Neuronal stem cell (in vitro differentiated cells): ENCODE results near the gene ADAMTS17.
A peak's percentile ranks its signal among the peaks of the same experiment; 100 is the strongest.

Experiments
- DNase-seq: peaks from one replicate; pipeline ENCODE4 v3.0.0-alpha.2; 2013; ENCODE audit warnings: low spot score
- H2AFZ ChIP-seq: one replicate; pipeline ENCODE4 v1.6.1; 2013; ENCODE audit warnings: mild to moderate bottlenecking, low read length, inconsistent platforms
- H2AK5ac ChIP-seq: 2 replicates; pipeline ENCODE4 v1.6.1; 2013; ENCODE audit warnings: low read depth, mild to moderate bottlenecking, inconsistent platforms, low read length, moderate library complexity, mixed read lengths
- H2BK120ac ChIP-seq: 2 replicates; pipeline ENCODE4 v1.6.1; 2013; ENCODE audit warnings: low read depth, mild to moderate bottlenecking, inconsistent platforms, low read length, moderate library complexity, mixed read lengths
- H2BK12ac ChIP-seq: one replicate; pipeline ENCODE4 v1.6.1; 2013; ENCODE audit warnings: low read length, inconsistent platforms
- H2BK15ac ChIP-seq: 2 replicates; pipeline ENCODE4 v1.6.1; 2013; ENCODE audit warnings: mild to moderate bottlenecking, low read length, inconsistent platforms, mixed read lengths
- H2BK5ac ChIP-seq: one replicate; pipeline ENCODE4 v1.6.1; 2013; ENCODE audit warnings: inconsistent platforms, mild to moderate bottlenecking, low read length, moderate library complexity
- H3K14ac ChIP-seq: one replicate; pipeline ENCODE4 v1.6.1; 2013; ENCODE audit warnings: low read length, inconsistent platforms
- H3K18ac ChIP-seq: 2 replicates; pipeline ENCODE4 v1.6.1; 2013; ENCODE audit warnings: low read length, inconsistent platforms
- H3K23ac ChIP-seq: 2 replicates; pipeline ENCODE4 v1.6.1; 2013; ENCODE audit warnings: low read depth, mild to moderate bottlenecking, mixed read lengths, low read length, inconsistent platforms; ENCODE audit not compliant: poor library complexity
- H3K27ac ChIP-seq: replicated peaks from 3 replicates; pipeline ENCODE4 v1.5.1; 2013; ENCODE audit warnings: low read length, inconsistent platforms
- H3K27me3 ChIP-seq, 3 experiments: 2 replicates each; pipeline ENCODE4 v1.6.1; 2013; ENCODE audit warnings: low read length in 3 of 3, mild to moderate bottlenecking in 2 of 3, inconsistent platforms in 1 of 3, low read depth in 1 of 3, mixed read lengths in 1 of 3, moderate library complexity in 1 of 3; ENCODE audit not compliant: control insufficient read depth in 3 of 3, insufficient read depth in 3 of 3
- H3K36me3 ChIP-seq, 2 donors: replicated peaks in 1 of 2; 2 replicates each; pipeline ENCODE4 v1.6.1; 2013; ENCODE audit warnings: low read length in 2 of 2; ENCODE audit not compliant: control insufficient read depth in 2 of 2, insufficient read depth in 2 of 2
- H3K4ac ChIP-seq: 2 replicates; pipeline ENCODE4 v1.6.1; 2013; ENCODE audit warnings: inconsistent platforms, mild to moderate bottlenecking, low read length, moderate library complexity
- H3K4me1 ChIP-seq, 2 donors: 1 replicate in 1 of 2; 2 replicates in 1 of 2; pipeline ENCODE4 v1.6.1; 2013; ENCODE audit warnings: low read length in 2 of 2, low read depth in 1 of 2; ENCODE audit not compliant: control insufficient read depth in 2 of 2, insufficient read depth in 1 of 2
- H3K4me2 ChIP-seq: one replicate; pipeline ENCODE4 v1.6.1; 2013; ENCODE audit warnings: mild to moderate bottlenecking, low read length, inconsistent platforms; ENCODE audit not compliant: insufficient read depth, poor library complexity, severe bottlenecking
- H3K4me3 ChIP-seq, 2 donors: 2 replicates each; pipeline ENCODE4 v1.5.1; 2013; ENCODE audit warnings: low read length in 2 of 2, mild to moderate bottlenecking in 2 of 2, inconsistent platforms in 1 of 2, moderate library complexity in 1 of 2
- H3K79me1 ChIP-seq: one replicate; pipeline ENCODE4 v1.6.1; 2013; ENCODE audit warnings: low read depth, mild to moderate bottlenecking, inconsistent platforms, low read length, moderate library complexity
- H3K9ac ChIP-seq: one replicate; pipeline ENCODE4 v1.6.1; 2013; ENCODE audit warnings: mild to moderate bottlenecking, low read depth, low read length, inconsistent platforms; ENCODE audit not compliant: poor library complexity
- H3K9me3 ChIP-seq, 2 donors: replicated peaks in 1 of 2; 2 replicates each; pipeline versions ENCODE3 to v1.6.1; 2013; ENCODE audit warnings: low read length in 2 of 2, mild to moderate bottlenecking in 2 of 2, inconsistent platforms in 1 of 2, low read depth in 1 of 2, mixed read lengths in 1 of 2, moderate library complexity in 1 of 2; ENCODE audit not compliant: control insufficient read depth in 2 of 2, insufficient read depth in 1 of 2
- H4K8ac ChIP-seq: one replicate; pipeline ENCODE4 v1.6.1; 2013; ENCODE audit warnings: low read depth, mild to moderate bottlenecking, inconsistent platforms, low read length, moderate library complexity
- H4K91ac ChIP-seq: one replicate; pipeline ENCODE4 v1.6.1; 2013; ENCODE audit warnings: low read length, low read depth, mild to moderate bottlenecking, inconsistent platforms; ENCODE audit not compliant: poor library complexity
- WGBS, 2 donors: extraction: QIAGEN DNeasy Blood & Tissue Kit; methylation state at CpG; one replicate each; pipeline ENCODE4 v1.1.7; 2013; ENCODE audit warnings: missing lambda C conversion rate in 2 of 2, mixed read lengths in 1 of 2; ENCODE audit not compliant: insufficient read length in 2 of 2, insufficient replicate concordance in 1 of 2; ENCODE audit errors: extremely low coverage in 2 of 2; 5-methylcytosine and 5-hydroxymethylcytosine counted together

Gene ADAMTS17

DNA sequence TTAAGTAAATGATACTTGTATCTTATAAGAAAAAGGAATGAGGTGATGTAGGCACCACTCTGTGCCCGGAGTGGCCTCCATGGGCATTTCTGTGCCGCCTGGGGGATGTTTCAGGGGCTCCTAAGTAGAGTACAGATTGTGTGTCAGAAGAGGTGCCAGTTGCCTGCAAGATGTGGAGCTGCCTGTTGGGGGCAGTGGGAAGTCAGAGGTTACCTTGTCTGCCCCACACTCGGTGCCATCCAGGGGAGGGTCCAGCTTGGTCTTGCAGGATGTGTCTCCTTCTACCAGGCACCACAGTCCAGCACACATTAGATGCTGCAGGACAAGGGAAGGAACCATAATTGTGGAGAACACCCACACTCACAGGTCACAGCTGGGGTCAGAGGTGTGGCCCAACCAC, 208.8 kb downstream of the ADAMTS17 start:
- H3K27ac ChIP-seq = no peak overlapping the region
- no peak overlapping the region for H3K4me2 ChIP-seq
- no peaks in the 10 kb centered on the region for H3K27me3 ChIP-seq
- H3K36me3 ChIP-seq = no peaks in the 10 kb centered on the region
- no peak overlapping the region for H2AFZ ChIP-seq
- H4K91ac ChIP-seq = no peak overlapping the region
- H3K4me1 ChIP-seq = no peaks in the 10 kb centered on the region
- no peak overlapping the region for H3K4me3 ChIP-seq
- H3K79me1 ChIP-seq = no peaks in the 10 kb centered on the region
- no peaks in the 10 kb centered on the region for H3K9me3 ChIP-seq
- H2BK5ac ChIP-seq = no peak overlapping the region
- no peak overlapping the region for H2BK12ac ChIP-seq
- no peak overlapping the region for H3K4ac ChIP-seq
- H4K8ac ChIP-seq = no peak overlapping the region
- H2BK15ac ChIP-seq = no peak overlapping the region
- H3K14ac ChIP-seq = no peak overlapping the region
- no CpG with 5 or more reads among the region's 3 CpGs for WGBS, 2 donors
- H3K18ac ChIP-seq = no peak overlapping the region
- DNase-seq = no peak
- H2AK5ac ChIP-seq = no peak overlapping the region
- no peak overlapping the region for H3K23ac ChIP-seq
- H3K9ac ChIP-seq = no peak overlapping the region
- H2BK120ac ChIP-seq = no peak overlapping the region

DNA sequence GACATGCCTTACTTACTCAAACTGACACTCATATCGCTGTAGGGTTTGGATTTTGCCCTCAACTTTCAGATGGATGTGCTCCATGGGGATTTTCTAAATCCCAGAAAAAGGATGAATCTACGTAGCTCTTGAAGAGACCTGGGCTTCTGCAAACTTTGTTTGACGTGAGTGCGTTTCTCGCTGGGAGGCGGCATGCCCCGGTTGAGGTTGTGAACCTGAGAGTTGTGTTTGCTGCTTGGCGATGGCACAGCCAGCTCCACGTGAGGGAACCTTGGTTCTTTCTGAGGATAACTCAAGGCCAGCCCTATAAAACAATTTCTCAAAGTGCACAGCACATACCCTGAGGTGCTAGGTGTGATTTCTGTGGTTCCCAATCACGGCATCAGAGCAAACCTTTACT, 209.5 kb downstream of the ADAMTS17 start:
- H3K4me1 ChIP-seq = no peaks in the 10 kb centered on the region

GRCh38 chr15:100131321-100132224, 210.2 kb downstream of the ADAMTS17 start:
- Histone ChIP-seq H3K27me3 (no peaks in the 10 kb centered on the region), H2BK5ac (no peak overlapping the region), H2BK15ac (no peak overlapping the region), H4K8ac (no peak overlapping the region), H3K14ac (peak overlapping the region; percentile 73), H2BK12ac (no peak overlapping the region), H3K27ac (no peak overlapping the region), H2AFZ (no peak overlapping the region), H2BK120ac (no peak overlapping the region), H2AK5ac (no peak overlapping the region), H3K79me1 (no peaks in the 10 kb centered on the region), H3K4me1 (no peaks in the 10 kb centered on the region), H3K4ac (no peak overlapping the region), H3K18ac (no peak overlapping the region), H3K4me2 (no peak overlapping the region), H3K36me3 (no peaks in the 10 kb centered on the region), H3K4me3 (no peak overlapping the region), H3K9me3 (no peaks in the 10 kb centered on the region), H3K9ac (no peak overlapping the region), H4K91ac (no peak overlapping the region), H3K23ac (no peak overlapping the region)
- DNase-seq = no peak
- no CpG with 5 or more reads among the region's 25 CpGs for WGBS, 2 donors

More for the DNA sequence above, 209.5 kb downstream of the ADAMTS17 start:
- no peak overlapping the region for H3K23ac ChIP-seq
- no peak overlapping the region for H2BK120ac ChIP-seq
- no peaks in the 10 kb centered on the region for H3K27me3 ChIP-seq
- H3K4ac ChIP-seq = no peak overlapping the region
- WGBS, 2 donors = no CpG with 5 or more reads among the region's 10 CpGs
- no peak overlapping the region for H2AFZ ChIP-seq
- no peak overlapping the region for H3K27ac ChIP-seq
- DNase-seq = no peak
- H2AK5ac ChIP-seq = no peak overlapping the region
- no peak overlapping the region for H3K9ac ChIP-seq
- no peaks in the 10 kb centered on the region for H3K79me1 ChIP-seq
- H3K9me3 ChIP-seq = no peaks in the 10 kb centered on the region
- H3K4me3 ChIP-seq = no peak overlapping the region
- H2BK12ac ChIP-seq = no peak overlapping the region
- no peak overlapping the region for H3K4me2 ChIP-seq
- no peaks in the 10 kb centered on the region for H3K36me3 ChIP-seq
- H4K91ac ChIP-seq = no peak overlapping the region
- H3K18ac ChIP-seq = no peak overlapping the region
- H4K8ac ChIP-seq = no peak overlapping the region
- H2BK5ac ChIP-seq = no peak overlapping the region
- no peak overlapping the region for H2BK15ac ChIP-seq
- no peak overlapping the region for H3K14ac ChIP-seq

DNA sequence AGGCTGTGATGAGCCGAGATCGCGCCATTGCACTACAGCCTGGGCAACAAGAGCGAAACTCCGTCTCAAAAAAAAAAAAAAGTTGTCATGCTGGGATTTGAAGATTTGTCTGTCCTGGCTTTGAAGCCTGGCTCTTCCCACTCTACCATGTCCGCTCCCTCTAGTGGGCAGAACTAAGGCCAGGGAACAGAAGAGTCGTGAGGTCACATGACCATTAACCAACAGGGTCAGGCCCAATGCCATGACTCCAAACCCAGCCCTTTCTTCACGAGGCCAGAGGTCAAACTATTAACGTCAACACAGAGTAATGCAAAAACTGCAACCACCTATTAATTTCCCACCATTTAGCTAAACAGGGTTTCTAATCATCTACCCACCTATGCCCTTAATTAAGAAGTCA, 212.1 kb downstream of the ADAMTS17 start:
- Histone ChIP-seq H2AFZ (no peak overlapping the region), H2BK12ac (no peak overlapping the region), H4K91ac (no peak overlapping the region), H3K9me3 (no peaks in the 10 kb centered on the region), H3K4me1 (peaks cover 0 to 5% of the 10 kb centered on the region in 2 donors), H2BK5ac (no peak overlapping the region), H3K9ac (no peak overlapping the region), H2BK120ac (no peak overlapping the region), H4K8ac (no peak overlapping the region), H3K4me2 (no peak overlapping the region), H3K14ac (no peak overlapping the region), H3K4me3 (no peak overlapping the region), H2BK15ac (no peak overlapping the region), H3K27me3 (no peaks in the 10 kb centered on the region), H2AK5ac (no peak overlapping the region), H3K27ac (no peak overlapping the region), H3K79me1 (no peaks in the 10 kb centered on the region), H3K18ac (no peak overlapping the region), H3K4ac (no peak overlapping the region), H3K36me3 (no peaks in the 10 kb centered on the region), H3K23ac (no peak overlapping the region)
- DNase-seq = no peak
- WGBS, 2 donors = no CpG with 5 or more reads among the region's 9 CpGs
